HG03521 (cell line): ENCODE results near the gene LSM5.

Experiments
- ATAC-seq: cut with Tn5 transposase; IDR thresholded peaks from one replicate; pipeline ENCODE4 v1.9.1; 2021; ENCODE audit warnings: mild to moderate bottlenecking, moderate library complexity; ENCODE audit not compliant: unreplicated experiment

Gene LSM5

DNA sequence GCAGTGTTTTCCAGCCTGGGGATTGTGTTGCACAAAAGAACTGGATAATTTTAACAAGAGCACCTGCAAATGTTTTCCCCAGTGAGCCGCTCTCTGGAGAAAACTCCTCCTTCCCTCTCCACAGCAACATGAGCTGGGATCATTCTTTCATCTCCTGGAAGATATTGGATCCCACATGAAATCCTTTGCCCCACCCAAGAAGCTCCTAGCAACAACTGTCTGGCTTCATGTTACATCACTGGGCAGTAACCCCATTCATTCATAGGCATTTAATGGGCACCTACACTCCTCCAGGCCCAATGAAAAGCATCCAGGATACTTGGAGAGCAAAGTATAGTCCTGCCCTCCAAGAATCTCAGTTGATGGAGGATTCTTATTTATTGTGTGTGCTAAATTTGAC, 27.2 kb downstream of the LSM5 start:
- ATAC-seq: no peak

DNA sequence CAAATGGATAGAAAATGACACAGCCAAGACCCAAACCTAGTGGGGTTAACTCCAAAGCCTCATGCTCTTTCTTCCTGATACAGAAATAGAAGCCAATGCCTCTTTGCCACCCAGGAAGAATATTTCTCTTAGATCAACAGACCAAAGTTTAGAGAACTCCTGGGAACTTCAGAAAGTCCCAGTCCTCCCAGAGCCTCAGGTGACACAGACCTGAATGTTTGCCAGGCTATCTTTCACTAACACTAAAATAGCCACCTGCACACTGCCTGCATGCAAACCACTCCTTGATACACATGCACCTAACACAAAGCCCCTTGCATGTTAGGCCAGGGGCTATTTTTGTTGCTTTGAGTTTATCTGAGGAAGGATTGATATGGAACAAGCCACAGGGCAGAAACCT, 27.7 kb downstream of the LSM5 start:
- ATAC-seq: no peak

DNA sequence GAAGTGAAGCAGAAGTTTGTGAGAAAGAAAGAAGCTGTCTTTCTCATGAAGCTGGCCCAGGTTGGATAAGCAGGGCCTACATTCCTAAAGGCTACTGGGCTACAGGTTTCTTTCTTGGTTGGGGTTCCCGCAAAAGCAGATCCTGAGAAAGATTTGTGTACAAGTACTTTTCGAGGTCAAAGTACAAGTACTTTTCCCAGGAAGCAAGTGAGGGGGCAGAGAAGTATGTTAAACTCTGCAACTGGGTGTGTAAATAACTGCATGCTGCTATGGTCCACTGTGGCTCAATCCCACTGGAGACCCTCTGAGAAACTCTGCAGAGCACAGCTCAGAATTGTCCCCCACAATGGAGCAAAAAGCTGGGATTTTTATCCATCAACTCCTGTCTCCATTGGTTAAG, 28.7 kb downstream of the LSM5 start:
- no peak for ATAC-seq

GRCh38 chr7:32459788-32460187, 30.4 kb downstream of the LSM5 start:
- no peak for ATAC-seq

- no peak for ATAC-seq
Observed at GRCh38 chr7:32458025-32458424, 32.2 kb downstream of the LSM5 start.

GRCh38 chr7:32453341-32454011, 36.7 kb downstream of the LSM5 start:
- ATAC-seq: no peak

DNA sequence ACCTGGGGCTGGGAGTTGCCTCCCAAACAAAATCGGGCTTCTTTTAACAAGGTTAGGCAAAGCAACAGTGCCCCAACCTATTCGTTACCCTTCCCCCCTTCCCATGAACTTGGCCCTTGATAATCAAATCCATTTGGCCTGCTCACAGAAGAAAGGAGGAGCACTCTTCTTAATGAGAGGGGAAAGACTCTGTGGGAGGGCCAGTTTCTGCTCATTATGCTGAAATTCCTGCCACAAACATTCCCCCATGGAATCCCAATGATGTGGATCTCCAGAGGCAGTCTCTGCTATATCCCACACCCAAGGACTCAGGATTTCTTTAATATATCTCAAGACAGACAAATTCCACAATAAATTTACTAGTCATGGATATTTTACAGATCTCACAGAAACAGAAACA, 43.0 kb downstream of the LSM5 start:
- no peak for ATAC-seq

GRCh38 chr7:32436146-32436928, 53.8 kb downstream of the LSM5 start:
- ATAC-seq: no peak
